Measurements from ENCODE around the gene SPCS2. TPM values are rescaled to one million over a fixed set of nuclear protein-coding genes. Genes with fewer than 3 reads are reported as not detected.
"Not testable (repeated sequence)": the region's sequence is repeated elsewhere in the genome, so short reads cannot be mapped to it uniquely, and the experiment has no call there.

The SPCS2 gene
- total and polyA plus RNA-seq, 2 of the 8 experiments (the other 6 are each of a cell fraction or from before 2014, with no cell fraction given), result 92.7 to 161 TPM

GRCh38 chr11:75020328-75020727 lies 71.3 kb downstream of the SPCS2 start:
- peaks cover 10 to 19% of the 10 kb centered on the region in 2 experiments; a peak in 2 of 4 replicates for H3K9me3 ChIP-seq (ENCODE audit: insufficient read depth in 2 of 2, low read depth in 1 of 2, low read length in 1 of 2)
- H4K8ac ChIP-seq (ENCODE audit: extremely low read depth, insufficient read depth, low read length); H3K79me2 ChIP-seq (ENCODE audit: control insufficient read depth in 1 of 2, insufficient read depth in 2 of 2, low read length in 2 of 2); H3K27me3 ChIP-seq (replicated peaks in 1 of 4; ENCODE audit: control insufficient read depth in 3 of 4, extremely low read depth in 1 of 4, insufficient read depth in 3 of 4, low read length in 3 of 4); H3K9ac ChIP-seq (replicated peaks in 1 of 4; ENCODE audit: extremely low read depth in 1 of 4, low read depth in 3 of 4, low read length in 3 of 4); H2BK12ac ChIP-seq (ENCODE audit: low read depth, low read length); FAIRE-seq; H2BK120ac ChIP-seq (replicated peaks; ENCODE audit: low read depth, low read length); H3K18ac ChIP-seq (ENCODE audit: extremely low read depth, low read length); H3K4ac ChIP-seq (replicated peaks; ENCODE audit: insufficient read length, low read depth, low read length); H4K91ac ChIP-seq (replicated peaks; ENCODE audit: insufficient read length, low read length); H3K56ac ChIP-seq (replicated peaks; ENCODE audit: insufficient read length, low read depth, low read length); H3K4me3 ChIP-seq (ENCODE audit: extremely low read depth in 1 of 4, insufficient read depth in 2 of 4, low read depth in 3 of 4, low read length in 4 of 4); H3K23me2 ChIP-seq (ENCODE audit: low read depth, low read length); H2BK15ac ChIP-seq (ENCODE audit: low read length); H2AK5ac ChIP-seq (ENCODE audit: low read depth, low read length); H2BK5ac ChIP-seq (ENCODE audit: low read depth, low read length); H4K5ac ChIP-seq (ENCODE audit: insufficient read length, low read depth, low read length); H3K4me1 ChIP-seq (replicated peaks in 1 of 4; ENCODE audit: control insufficient read depth in 3 of 4, insufficient read depth in 4 of 4, low read length in 3 of 4); H3K4me2 ChIP-seq (ENCODE audit: insufficient read depth in 1 of 2, low read depth in 2 of 2, low read length in 2 of 2); DNase-seq (ENCODE audit: low read depth in 1 of 2, low spot score in 2 of 2); H2BK20ac ChIP-seq (ENCODE audit: low read length); H3K23ac ChIP-seq (ENCODE audit: insufficient read length); H3K27ac ChIP-seq (ENCODE audit: low read depth, low read length); H4K20me1 ChIP-seq (replicated peaks in 1 of 2; ENCODE audit: control insufficient read depth in 1 of 2, insufficient read depth in 2 of 2, low read length in 2 of 2); H3K36me3 ChIP-seq (ENCODE audit: control insufficient read depth in 2 of 4, insufficient read depth in 4 of 4, low read length in 3 of 4); H2AFZ ChIP-seq (ENCODE audit: low read length); H3K79me1 ChIP-seq (ENCODE audit: low read depth, low read length); H3K14ac ChIP-seq (ENCODE audit: insufficient read length): not testable (repeated sequence)
- POLR2A ChIA-PET (ENCODE audit: partially characterized antibody), result interaction anchor here (1.4 kb wide), 1 partner anchor 8 kb away, joined by 3 read pairs; no protein-coding TSS in a partner anchor
- 84% methylated on average over 5 of the region's 5 CpGs; no CpG with 5 or more reads in 1 of the 2 experiments for WGBS, 2 experiments (ENCODE audit: extremely low coverage in 1 of 2, insufficient coverage in 1 of 2, insufficient read length in 1 of 2, insufficient replicate concordance in 2 of 2, low coverage in 1 of 2, low lambda C conversion rate in 2 of 2, missing lambda C conversion rate in 1 of 2)
- CTCF ChIA-PET (ENCODE audit: partially characterized antibody), result interaction anchor here (0.8 to 8.9 kb wide), 5 partner anchors 10 to 229 kb away, joined by 3 to 142 read pairs (median 50); no protein-coding TSS in a partner anchor

All from H1 (cell line).